Coronary artery (tissue), 2 donors: ENCODE data around the gene JARID2.
"Not testable (repeated sequence)": the region's sequence is repeated elsewhere in the genome, so short reads cannot be mapped to it uniquely, and the experiment has no call there.

Source experiments
- DNase-seq: peaks from one replicate; pipeline ENCODE4 v3.0.0-alpha.2; 2017; ENCODE audit warnings: low spot score
- H3K27ac ChIP-seq, 2 donors: fragments of 200-600 bp; sonication (generic); one replicate each; pipeline ENCODE4 v1.5.1; 2016 to 2019
- H3K4me3 ChIP-seq: fragments of 200-600 bp; sonication (generic); 2 replicates; pipeline ENCODE4 v1.5.1; 2016; ENCODE audit warnings: mild to moderate bottlenecking, moderate library complexity
- CTCF ChIP-seq: fragments of 200-600 bp; sonication (generic); IDR thresholded peaks from one replicate; pipeline ENCODE4 v1.5.1; 2019; ENCODE audit warnings: antibody characterized with exemption

Gene JARID2

DNA sequence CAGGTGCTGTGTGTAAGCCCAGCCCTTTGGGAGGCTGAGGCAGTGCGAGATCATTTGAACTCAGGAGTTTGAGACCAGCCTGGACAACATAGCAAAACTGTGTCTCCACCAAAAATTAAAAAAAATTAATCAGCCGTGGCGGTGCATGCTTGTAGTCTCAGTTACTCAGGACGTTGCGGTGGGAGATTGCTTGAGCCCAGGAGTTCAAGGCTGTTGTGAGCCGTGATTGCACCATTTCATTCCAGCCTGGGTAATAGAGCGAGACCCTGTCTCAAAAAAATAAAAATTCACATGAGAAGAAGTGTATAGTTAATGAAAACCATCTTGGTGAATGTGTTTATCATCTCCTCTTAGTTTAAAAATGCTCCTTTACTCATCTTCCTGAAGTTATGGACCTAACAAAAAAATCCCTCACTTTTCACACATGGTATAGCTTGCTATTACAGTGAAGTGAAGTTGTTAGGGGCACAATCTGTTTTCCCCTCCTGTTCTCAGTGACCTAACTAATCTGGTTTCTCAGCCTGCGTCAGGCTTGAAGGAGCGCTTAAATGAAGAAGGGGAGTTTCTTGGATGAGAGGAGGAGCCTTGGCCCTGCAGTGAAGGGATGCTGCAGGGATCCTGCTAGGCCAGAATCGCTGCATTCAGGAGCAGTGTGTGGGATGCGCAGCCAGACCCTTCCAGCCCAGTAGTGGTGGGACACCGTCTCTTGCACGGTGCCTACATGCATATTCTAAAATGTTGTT is 45.3 kb downstream of the JARID2 start:
- DNase-seq = no peak
- H3K27ac ChIP-seq = no peak overlapping the region
- no peak overlapping the region for H3K4me3 ChIP-seq
- TF ChIP-seq CTCF = no peak

DNA sequence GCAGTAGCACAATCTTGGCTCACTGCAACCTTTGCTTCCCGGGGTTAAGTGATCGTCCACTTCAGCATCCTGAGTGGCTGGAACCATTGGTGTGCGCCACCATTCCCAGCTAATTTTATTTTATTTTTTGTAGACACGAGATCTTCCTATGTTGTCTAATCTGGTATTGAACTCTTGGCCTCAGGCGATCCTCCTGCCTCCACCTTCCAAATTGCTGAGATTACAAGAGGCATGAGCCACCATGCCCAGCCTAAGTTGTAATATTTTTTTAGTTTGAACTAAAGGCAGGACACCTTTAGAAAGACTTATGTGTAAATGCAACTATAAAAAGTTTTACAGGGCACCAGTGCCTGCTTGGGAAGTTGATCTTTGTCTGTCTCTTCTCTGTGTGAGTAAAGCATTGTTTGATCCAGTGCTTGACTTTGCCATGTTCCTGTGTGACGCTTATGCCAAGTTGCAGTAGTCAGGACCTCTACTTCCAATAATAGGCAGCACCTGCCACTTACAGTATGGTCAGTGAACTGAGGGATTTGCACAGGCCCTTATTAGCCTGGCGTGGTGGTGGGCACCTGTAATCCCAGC is 46.9 kb downstream of the JARID2 start:
- no peak overlapping the region for H3K4me3 ChIP-seq
- no peak for DNase-seq
- no peak for TF ChIP-seq CTCF
- no peak overlapping the region for H3K27ac ChIP-seq

DNA sequence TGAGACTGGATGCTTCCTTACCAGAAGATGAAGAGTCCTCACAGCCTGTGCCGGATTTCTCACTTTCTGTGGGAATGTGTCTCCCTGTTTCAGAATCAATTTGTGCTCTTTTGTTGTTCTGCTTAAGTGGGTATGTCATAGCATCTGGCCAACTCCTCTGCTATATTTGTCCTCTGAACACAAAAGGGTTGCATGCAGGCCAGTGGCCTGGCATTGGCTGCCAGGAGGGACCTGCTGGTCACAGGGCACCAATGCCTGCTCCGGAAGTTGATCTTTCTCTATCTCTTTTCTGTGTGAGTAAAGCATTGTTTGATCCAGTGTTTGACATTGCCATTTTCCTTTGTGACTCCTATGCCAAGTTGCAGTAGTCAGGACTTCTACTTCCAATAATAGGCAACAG is 47.8 kb downstream of the JARID2 start:
- TF ChIP-seq CTCF = no peak
- no peak for DNase-seq
- no peak overlapping the region for H3K27ac ChIP-seq
- no peak overlapping the region for H3K4me3 ChIP-seq

DNA sequence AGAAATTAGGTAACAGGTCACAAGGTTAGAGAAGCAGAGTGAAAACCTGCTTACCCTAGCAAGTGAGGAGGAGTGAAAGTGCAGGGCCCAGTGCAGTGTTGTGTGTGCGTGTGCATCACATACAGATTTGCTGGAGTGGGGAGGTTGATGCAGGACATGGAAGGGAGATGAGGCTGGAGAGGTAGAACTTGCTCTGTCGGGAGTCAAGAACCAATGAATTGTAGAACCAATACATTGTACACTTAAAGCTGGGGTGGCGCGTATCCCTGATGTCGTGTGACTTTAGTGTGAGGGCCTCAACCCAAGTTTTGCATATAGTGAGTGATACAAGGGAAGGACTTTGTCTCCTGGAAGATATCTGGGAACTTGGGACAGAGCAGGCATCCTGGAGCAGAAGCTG is 48.6 kb downstream of the JARID2 start:
- no peak for DNase-seq
- no peak overlapping the region for H3K27ac ChIP-seq
- no peak overlapping the region for H3K4me3 ChIP-seq
- TF ChIP-seq CTCF = no peak

DNA sequence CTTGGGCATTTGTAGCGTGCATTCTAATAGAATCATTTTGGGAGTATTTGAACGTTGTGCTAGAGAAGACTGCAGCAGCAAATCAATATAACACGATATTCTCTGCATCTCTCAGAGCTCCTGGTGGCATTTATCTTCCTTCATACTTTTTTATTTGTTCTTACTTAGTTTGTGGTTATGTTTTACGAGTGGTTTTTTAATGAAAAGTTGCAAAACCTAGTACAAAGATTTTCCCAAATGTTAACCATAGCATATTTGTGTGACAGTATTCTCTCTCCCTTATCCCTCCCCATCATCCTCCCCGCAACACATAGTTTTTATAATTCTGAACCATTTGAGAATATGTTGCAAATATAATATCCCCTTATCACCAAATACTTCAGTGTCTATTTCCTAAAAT is 50.4 kb downstream of the JARID2 start:
- TF ChIP-seq CTCF = no peak
- Histone ChIP-seq H3K27ac (no peak overlapping the region), H3K4me3 (no peak overlapping the region)
- no peak for DNase-seq

- DNase-seq = no peak
- TF ChIP-seq CTCF = no peak
- no peak overlapping the region for H3K4me3 ChIP-seq
- no peak overlapping the region for H3K27ac ChIP-seq
These were observed 50.9 kb downstream of the JARID2 start for GRCh38 chr6:15296735-15297134.

- not testable (repeated sequence) for H3K4me3 ChIP-seq, H3K27ac ChIP-seq, DNase-seq
These were observed 51.3 kb downstream of the JARID2 start for GRCh38 chr6:15297167-15297566.
